GM18499 (cell line): ENCODE results near the gene LEFTY2.
"Not testable (repeated sequence)": the region's sequence is repeated elsewhere in the genome, so short reads cannot be mapped to it uniquely, and the experiment has no call there.

Experiments
- ATAC-seq: cut with Tn5 transposase; IDR thresholded peaks from one replicate; pipeline ENCODE4 v1.9.1; 2021; ENCODE audit warnings: moderate number of reproducible peaks; ENCODE audit not compliant: insufficient read depth, unreplicated experiment

LEFTY2 gene

GRCh38 chr1:225958041-225958440 lies 17.0 kb upstream of the LEFTY2 start:
- no peak for ATAC-seq

DNA sequence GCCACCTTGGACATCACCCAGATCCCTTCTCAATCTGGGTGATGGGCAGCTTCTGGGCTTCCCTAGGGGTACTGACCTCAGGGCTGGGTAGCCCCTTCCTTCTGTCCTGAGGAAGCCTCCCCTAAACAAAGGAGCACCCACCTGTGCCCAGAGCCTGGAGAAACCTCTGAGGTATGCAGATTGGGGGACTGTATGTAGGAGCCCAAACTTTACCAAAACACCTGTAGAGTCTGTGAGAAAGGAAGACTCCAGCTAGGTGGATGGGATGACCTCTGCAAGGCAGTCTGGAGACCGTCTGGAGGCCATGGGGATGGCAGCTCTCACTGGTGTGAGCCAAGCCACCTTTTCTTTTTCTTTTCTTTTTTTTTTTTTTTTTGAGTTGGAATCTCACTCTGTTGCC lies 13.7 kb upstream of the LEFTY2 start:
- no peak for ATAC-seq

GRCh38 chr1:225953315-225953714 lies 12.3 kb upstream of the LEFTY2 start:
- no peak for ATAC-seq

DNA sequence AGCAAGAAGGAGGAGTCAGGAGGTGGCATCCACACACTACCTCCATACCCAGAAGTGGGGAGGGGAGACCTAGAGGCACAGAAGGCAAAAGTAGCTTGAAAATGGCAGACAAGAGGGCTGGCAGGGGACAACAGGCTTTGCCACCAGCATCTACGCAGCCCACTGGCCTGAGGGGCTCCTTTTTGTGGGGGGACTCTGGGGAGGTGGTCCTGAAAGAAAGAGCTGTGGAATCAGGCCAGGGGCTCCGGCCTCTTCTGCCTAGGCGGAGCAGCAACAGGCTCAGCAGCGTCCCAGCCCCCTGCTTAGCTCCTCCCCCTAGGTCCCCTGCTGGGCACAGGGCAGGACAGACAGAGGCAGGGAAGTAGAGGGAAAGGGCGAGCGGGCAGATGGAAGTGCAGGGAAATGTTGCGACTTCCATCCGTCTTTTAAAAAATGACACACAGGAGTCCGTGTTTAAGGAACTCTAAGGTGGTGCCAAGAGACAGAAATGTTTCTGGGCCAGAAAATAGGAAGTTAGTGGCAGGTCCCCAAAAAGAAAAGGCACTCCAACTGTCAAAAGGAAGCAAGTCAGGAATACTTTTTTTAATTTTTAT lies 10.0 kb upstream of the LEFTY2 start:
- ATAC-seq: no peak

DNA sequence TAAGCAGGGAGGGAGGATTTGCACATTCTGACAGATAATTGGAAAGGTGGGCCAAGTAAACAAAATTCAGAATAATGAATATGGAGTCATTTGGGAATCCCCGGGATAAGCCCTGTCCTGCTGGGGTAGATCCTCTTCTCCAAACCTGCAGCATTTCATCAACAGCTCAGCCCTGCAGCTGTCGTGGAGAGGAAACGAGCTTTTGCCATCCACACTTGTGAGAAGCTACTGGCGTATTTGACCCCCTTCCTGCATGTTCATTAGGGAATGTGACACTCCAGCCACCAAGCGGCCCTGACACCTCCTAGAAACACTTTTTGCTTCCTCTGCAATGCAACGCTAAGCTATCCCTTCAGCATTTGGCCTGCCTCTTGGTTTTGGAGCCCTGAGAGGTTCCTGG lies 8.0 kb upstream of the LEFTY2 start:
- no peak for ATAC-seq

- no peak for ATAC-seq
Observed at GRCh38 chr1:225946803-225947202, 5.8 kb upstream of the LEFTY2 start.

GRCh38 chr1:225946082-225946620 lies 5.1 kb upstream of the LEFTY2 start:
- no peak for ATAC-seq

GRCh38 chr1:225945564-225945963 lies 4.5 kb upstream of the LEFTY2 start:
- no peak for ATAC-seq

DNA sequence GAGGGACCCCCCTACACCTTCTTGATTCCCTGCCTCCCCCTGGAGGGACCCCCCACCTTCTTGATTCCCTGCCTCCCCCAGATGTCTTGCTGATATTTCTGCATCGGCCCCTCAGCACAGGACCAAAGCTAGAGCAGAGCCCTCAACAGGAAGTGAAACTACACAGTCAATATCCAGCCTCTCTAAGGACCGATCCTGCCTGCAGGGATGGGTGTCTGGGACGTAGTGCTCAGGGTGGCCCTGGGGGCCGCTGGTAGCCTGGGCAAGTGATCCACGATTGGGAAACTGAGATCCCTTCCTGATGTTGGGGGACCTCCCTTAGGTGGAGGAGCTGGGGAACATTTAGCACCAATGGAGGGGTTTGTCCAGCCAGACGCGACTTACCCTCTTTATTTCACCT lies 3.9 kb upstream of the LEFTY2 start:
- no peak for ATAC-seq

GRCh38 chr1:225944387-225944786 lies 3.4 kb upstream of the LEFTY2 start:
- no peak for ATAC-seq

DNA sequence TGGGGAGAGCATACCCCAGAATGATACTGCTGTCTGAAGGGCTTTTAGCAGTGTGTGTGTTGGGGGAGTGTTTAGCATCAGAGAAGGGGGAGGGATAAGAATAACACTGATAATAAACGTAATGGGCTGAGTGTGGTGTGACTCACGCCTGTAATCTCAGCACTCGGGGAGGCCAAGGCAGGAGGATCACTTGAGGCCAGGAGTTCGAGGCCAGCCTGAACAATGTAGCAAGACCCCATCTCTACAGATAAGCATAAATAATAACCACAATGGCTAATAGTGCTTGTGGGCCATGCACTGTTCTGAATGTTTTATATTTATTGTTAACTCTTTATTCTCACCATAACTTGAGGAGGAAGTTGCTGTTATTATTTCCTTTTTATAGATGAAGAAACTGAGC lies 2.6 kb upstream of the LEFTY2 start:
- no peak for ATAC-seq

DNA sequence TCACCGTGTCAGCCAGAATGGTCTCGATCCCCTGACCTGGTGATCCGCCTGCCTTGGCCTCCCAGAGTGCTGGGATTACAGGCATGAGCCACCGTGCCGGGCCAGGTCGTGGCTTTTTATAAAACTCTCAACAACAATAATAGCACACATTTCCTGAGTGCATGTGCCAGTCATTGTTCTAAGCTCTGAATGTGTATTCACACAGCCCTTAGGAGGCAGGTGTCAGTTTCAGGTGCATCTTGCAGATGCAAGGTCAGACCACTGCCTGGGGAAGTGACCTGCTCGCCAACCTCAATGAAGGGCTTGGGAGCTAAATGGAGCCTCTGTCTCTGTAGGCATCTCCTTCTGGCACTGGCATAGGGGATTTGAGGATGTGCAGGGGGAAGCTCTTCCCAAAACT lies 1.6 kb upstream of the LEFTY2 start:
- peak; percentile 78 for ATAC-seq

DNA sequence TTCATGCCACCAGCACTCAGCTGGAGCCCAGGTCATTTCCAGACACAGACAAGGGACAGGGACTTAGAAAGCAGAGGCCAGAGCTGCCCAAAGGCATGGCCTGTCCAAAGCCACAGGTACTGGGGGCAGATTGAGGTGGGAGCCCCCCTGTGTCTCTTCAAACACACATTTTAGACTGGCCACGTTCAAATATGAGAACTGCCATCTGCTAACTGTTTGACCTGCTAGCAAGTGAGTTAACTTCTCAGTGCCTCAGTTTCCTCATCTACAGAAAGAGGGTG lies 862 bp upstream of the LEFTY2 start:
- ATAC-seq: no peak

DNA sequence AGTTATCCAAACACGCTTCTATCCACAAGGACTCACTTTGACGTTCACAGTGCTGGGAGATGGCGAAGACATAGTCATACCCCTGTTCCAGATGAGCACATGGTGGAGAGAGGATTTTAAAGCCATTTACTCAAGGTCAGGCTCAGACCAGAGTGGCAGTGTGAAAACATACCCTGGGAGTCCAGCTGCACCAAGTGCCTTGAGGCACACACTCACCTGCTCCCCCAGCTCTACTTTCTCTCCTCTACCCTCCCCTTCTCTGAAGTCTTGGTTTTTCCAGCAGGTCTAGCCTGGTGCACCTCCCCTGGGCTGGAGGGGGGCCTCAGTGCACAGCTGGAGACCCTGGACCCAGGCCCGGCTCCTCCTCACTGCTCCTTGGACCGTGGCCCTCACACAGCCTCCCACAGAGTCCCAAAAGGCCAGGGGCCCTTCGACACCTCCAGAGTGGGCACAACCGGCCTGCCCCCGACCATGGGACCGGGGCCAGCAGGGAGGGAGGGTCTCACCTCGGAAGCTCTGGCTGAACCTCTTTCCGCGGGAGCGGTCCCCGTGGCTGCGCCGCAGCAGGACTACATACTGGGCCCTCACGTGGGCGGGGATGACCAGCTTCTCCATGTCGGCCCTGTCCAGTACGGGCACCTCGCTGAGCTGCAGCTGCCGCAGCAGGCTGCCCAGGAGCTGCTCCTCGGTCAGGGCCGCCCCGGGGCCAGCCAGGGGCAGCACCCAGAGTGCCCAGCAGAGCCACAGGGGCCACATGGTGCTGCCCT lies 452 bp downstream of the LEFTY2 start:
- ATAC-seq: no peak

DNA sequence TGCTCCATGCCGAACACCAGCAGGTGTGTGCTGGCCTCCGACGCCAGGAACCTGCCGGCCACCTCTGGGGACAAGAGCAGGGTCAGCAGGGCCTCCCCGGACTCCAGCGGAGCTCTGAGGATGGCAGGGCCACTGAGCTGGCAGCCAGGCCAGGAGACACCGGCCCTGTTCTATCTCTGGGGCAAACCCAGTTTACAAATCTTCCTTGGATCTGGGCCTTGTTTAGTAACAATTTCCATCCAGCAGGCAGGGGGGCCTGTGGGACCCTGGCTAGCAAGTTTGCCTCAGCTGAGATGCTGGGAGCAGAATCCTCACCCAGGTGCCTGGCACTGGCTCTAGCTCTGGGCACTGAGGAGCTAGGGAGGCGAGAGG lies 1.1 kb downstream of the LEFTY2 start:
- ATAC-seq: not testable (repeated sequence)

GRCh38 chr1:225939097-225939938 lies 1.7 kb downstream of the LEFTY2 start:
- ATAC-seq: not testable (repeated sequence)

GRCh38 chr1:225937048-225937968 lies 3.7 kb downstream of the LEFTY2 start:
- no peak for ATAC-seq

DNA sequence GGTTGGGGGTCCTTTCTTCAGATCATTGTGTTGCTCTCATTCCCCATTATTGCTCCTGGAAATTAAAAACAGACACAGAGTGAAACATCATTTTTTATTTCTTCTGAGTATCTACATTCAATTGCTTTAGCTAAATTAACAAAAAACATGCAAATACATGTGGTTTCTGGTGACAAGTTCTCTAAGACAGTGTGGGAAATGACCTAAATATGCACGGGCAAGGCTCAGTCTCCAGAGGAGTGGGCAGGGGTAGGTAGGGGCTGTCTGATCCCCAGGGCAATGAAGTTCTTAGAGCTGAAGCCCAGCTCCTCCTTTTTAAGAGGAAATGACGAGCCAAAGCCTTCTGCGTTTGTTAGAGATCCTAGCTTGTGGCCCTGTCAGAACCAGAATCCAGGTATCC lies 4.5 kb downstream of the LEFTY2 start:
- ATAC-seq: no peak

GRCh38 chr1:225936086-225936485 lies 4.9 kb downstream of the LEFTY2 start:
- ATAC-seq: not testable (repeated sequence)

- ATAC-seq: no peak
Observed at GRCh38 chr1:225934711-225935110, 6.3 kb downstream of the LEFTY2 start.
